Measurements from ENCODE around the gene GGCX.
A peak's percentile ranks its signal among the peaks of the same experiment; 100 is the strongest.

Gene GGCX

GRCh38 chr2:85541753-85542457, 19.4 kb downstream of the GGCX start:
- DNase-seq (ENCODE audit: low spot score): no peak

DNA sequence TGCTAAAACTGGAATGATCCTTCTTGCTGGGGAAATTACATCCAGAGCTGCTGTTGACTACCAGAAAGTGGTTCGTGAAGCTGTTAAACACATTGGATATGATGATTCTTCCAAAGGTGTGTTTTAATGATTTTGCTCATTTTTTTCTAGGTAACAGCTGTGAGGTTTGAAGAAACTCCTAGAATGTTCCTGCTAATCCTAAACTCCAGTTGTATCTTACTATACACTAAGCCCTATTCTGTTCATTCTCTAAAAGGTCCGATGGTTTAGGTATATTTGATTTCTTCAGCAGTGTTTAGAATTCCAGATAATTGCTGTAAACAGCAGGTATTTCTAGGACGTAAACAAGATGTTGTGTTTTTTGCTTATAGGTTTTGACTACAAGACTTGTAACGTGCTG, 20.0 kb downstream of the GGCX start:
- DNase-seq (ENCODE audit: low spot score): no peak

GRCh38 chr2:85540133-85540648, 21.1 kb downstream of the GGCX start:
- no peak for DNase-seq (ENCODE audit: low spot score)

- DNase-seq (ENCODE audit: low spot score): no peak
These were observed 21.7 kb downstream of the GGCX start for GRCh38 chr2:85539361-85540132.

- DNase-seq (ENCODE audit: low spot score): peak; percentile 88
These were observed 22.6 kb downstream of the GGCX start, which contains the start of gene MAT2A for GRCh38 chr2:85538507-85539360. MAT2A (plus strand) TSS chr2:85539168; CDS start chr2:85539288, 120 bp downstream.

DNA sequence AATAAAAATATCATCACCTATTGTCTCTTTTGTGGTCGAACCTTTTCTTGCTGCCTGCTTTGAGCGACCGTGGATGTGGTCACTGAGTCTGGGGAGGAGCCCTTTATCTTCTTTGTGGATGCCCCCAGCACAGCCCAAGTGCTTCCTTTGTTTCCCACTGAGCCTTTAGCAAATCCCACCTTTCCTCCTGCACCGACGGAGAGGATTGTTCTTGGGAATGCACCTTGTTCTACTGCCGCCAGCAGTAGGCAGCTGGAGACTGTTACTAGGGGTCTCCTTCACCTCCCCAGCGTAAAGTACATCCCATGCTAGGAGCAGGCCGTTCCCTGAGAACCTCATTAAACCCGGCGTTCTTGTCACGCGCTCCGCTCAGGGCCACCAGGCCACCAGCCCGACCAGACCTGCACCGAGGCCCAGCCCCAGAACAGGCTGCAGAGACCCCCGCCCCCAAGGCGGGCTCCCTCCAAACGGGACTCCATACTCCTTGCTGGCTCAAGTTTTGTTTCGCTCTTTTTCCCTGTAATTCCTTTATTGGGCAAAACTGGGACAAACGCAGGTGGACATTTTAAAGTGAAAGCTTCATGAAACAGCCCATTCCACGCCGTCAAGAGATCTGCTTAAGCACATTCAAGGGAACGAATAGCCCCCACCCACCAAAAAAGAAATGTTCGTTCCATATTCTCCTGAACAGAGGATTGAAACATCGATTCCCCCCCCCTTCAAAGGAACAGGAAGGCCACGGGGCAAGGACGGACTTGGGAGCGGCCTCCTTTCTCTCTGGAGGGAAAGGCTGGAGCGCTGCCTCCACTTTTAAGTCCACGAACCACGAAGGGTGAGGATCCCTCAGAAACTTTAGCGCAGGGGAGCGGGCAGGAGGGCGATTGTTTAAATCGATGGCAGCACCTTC, 23.4 kb downstream of the GGCX start:
- DNase-seq (ENCODE audit: low spot score): no peak

GRCh38 chr2:85536479-85536878, 24.8 kb downstream of the GGCX start:
- DNase-seq (ENCODE audit: low spot score): no peak

- no peak for DNase-seq (ENCODE audit: low spot score)
These were observed 26.4 kb downstream of the GGCX start for GRCh38 chr2:85534881-85535280.

DNA sequence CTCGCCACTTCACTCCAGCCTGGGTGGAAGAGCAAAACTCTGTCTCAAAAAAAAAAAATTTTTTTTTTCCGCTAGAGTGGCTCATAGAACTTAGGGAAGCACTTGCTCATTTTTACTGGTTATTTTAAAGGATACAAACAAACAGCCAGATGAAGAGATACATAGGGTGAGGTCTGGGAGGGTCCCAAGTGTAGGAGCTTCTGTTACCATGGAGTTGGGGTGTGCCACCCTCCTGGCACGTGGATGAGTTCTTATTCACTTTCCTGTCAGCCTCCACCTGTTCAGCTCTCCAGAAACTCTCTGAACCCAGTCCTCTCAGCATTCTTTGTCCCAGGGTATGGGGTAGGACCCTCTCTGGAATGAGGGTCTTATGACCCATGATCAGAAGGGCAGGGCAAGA, 27.2 kb downstream of the GGCX start:
- DNase-seq (ENCODE audit: low spot score): no peak

DNA sequence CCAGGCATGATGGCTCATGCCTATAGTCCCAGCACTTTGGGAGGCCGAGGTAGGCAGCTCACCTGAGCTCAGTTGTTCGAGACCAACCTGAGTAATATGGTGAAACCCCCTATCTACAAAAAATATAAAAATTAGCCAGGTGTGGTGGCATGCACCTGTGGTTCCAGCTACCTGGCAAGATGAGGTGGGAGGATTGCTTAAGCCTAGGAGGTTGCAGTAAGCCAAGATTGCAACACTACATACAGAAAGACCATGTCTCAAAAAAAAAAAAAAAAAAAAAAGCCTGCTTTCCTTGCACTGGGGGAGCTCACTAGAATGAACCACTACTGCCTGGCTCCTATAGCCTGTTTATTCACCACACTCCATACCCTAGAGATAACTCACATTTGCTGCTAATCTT, 29.7 kb downstream of the GGCX start:
- no peak for DNase-seq (ENCODE audit: low spot score)

- no peak for DNase-seq (ENCODE audit: low spot score)
These were observed 31.5 kb downstream of the GGCX start for GRCh38 chr2:85529809-85530208.

DNA sequence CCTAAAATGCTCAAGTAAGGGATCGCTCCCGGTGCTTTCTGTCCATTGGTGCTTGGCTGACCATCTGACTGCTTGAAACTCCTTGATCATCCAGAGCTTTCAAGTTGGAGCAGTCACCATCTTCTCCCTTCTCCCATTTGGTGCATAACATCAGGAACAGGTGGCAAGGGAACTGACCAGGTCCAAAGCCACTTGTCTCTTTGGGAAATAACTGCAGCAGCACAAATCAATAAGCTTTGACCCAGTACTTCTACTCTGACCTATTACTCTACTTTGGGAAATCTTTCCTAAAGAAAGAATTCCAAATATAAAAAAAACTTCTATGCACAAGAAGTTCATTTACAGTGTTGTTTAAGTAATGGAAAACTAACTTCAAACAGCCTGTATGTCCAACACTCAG, 32.9 kb downstream of the GGCX start:
- DNase-seq (ENCODE audit: low spot score): no peak

DNA sequence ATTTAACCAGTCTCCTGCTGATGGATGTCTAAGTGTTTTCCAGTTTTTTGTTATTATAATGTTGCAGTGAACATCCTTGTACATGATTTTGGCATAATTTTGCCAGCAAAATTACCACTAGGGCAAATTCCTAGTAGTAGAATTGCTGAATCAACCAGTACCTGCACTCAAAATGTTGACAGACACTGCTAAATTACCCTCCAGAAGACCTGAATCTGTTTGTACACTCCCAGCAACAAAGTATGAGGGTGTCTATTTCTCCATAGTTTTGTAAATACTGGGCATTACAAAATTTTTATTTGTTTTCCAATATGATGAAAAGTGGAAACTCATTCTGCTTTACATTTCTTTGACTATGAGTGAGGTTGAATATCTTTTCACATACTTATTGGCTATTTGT, 33.5 kb downstream of the GGCX start:
- DNase-seq (ENCODE audit: low spot score): no peak

GRCh38 chr2:85525567-85525966, 35.7 kb downstream of the GGCX start:
- DNase-seq (ENCODE audit: low spot score): no peak

DNA sequence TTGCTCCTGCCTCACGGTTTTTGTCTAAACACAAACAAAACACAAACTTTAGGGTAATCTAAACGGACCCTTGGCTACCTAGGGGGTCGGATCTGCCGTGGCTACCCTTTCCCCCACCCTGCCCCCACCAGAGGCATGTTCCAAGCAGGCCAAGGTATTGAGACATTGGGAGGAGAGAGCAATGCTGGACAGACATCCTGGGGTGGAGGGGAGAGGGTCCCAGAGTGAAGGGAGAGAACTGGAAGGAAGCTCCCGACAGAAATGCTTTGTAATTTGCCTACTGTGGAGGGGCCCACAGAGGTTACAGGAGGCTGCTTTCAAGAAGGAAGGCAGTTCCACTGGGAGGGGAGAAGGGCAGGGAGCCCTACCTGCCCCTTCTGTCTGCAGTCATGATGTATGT, 36.3 kb downstream of the GGCX start:
- DNase-seq (ENCODE audit: low spot score): no peak

DNA sequence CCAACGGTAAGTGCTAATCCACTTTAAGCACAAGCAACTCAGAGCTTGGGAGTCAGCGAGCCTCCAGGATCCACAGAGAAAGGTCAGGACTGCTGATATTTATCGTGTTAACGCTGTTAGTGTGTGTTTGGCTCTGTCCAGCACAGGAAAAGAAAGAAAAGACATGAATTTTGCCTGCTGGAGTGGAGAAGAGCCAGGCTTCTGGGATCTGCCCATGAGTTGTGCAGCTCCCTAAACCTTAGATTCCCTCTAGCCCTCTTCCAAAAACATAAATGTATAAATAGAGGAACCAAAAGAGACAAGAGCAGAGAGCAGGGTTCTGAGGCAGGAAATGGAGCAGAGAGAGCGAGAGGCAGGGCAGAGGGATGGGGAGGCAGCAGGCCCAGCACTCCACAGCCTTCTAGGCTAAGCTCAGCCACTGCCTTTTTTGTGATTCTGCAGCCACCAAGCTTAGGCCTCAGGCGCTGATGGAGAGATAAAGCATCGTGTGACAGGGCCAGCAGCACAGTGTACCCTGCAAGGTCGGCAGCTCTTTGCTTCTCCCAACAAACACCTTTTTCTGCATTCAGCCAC, 36.9 kb downstream of the GGCX start:
- no peak for DNase-seq (ENCODE audit: low spot score)

GRCh38 chr2:85523903-85524335, 37.4 kb downstream of the GGCX start:
- DNase-seq (ENCODE audit: low spot score): no peak

DNA sequence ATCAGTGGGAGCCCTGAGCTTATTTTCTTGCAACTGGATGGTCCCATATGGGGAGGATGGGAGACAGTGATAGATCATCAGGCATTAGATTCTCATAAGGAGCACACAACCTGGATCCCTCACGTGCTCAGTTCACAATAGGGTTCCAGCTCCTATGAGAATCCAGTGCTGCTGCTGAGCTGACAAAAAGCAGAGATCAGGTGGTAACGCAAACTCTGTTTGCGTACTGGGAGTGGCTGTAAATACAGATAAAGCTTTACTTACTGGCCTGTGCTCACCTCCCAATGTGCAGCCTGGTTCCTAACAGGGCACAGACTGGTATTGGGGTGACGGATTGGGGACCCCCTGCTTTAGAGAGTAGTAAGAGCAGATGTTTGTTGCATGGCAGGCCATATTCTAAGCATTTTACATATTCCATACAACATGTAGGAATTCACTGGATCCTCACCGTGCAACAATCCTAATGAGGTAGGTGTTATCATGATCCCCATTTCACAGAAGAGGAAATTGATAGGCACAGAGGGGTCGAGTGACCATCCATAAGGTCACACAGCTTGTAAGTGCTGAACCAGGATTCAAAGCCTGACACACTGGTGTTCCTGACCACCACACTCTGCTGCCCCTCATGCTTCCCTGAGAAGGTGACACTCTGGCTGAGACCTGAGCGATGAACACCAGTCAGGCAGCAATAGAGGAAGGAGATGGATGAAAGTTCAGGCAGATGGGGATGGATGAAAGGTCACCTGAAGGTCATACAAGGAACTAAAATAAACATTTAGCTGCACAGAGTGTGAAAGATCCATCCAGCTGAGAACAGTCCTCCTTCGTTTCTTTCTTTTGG, 38.0 kb downstream of the GGCX start:
- no peak for DNase-seq (ENCODE audit: low spot score)

GRCh38 chr2:85522090-85522647, 39.1 kb downstream of the GGCX start:
- no peak for DNase-seq (ENCODE audit: low spot score)
